Upper lobe of right lung (tissue), 1 donor: Measurements from ENCODE around the gene HLF. TPM values are rescaled to one million over a fixed set of nuclear protein-coding genes. Genes with fewer than 3 reads are reported as not detected.

Experiments used
- ATAC-seq: fragments of 200-7000 bp; cut with Tn5 transposase; one replicate; pipeline ENCODE4 v1.9.1; 2020; ENCODE audit warnings: mild to moderate bottlenecking, moderate library complexity
- DNase-seq: peaks from one replicate; pipeline ENCODE4 v3.0.0-alpha.2; 2020
- H3K27ac ChIP-seq: fragments of 200-600 bp; one replicate; pipeline ENCODE4 v1.8.0; 2022
- H3K27me3 ChIP-seq: fragments of 200-600 bp; one replicate; pipeline ENCODE4 v1.8.0; 2022; ENCODE audit warnings: mild to moderate bottlenecking
- H3K36me3 ChIP-seq: fragments of 200-600 bp; one replicate; pipeline ENCODE4 v1.8.0; 2022
- H3K4me1 ChIP-seq: fragments of 200-600 bp; one replicate; pipeline ENCODE4 v1.8.0; 2022
- H3K4me3 ChIP-seq: fragments of 200-600 bp; one replicate; pipeline ENCODE4 v1.8.0; 2022; ENCODE audit warnings: mild to moderate bottlenecking
- H3K9me3 ChIP-seq: fragments of 200-600 bp; one replicate; pipeline ENCODE4 v1.8.0; 2022
- CTCF ChIP-seq: fragments of 200-600 bp; IDR thresholded peaks from one replicate; pipeline ENCODE4 v1.8.0; 2022; ENCODE audit warnings: antibody characterized with exemption
- intact Hi-C: fragments of 100-400 bp; cut with DNase I; formaldehyde crosslinking; loops from one replicate; pipeline ENCODE4 v1.11.0; 2022
- total RNA-seq: library from RNA; stranded (reverse); fragmentation: NEBNext Ultra II Directional; extraction: Animal tissue kit (Norgen Biotek cat#: 25700); gene quantifications from one replicate; pipeline ENCODE4 v1.2.1, GENCODE V29; 2021
- donor health status: DM: no; HTN: yes; CAD: no; lungs with severe emphysema.

Gene HLF
- total RNA-seq, 1 donor from 2014 or later = 31.8 TPM

- Histone ChIP-seq H3K4me3 (no peak overlapping the region), H3K9me3 (no peaks in the 10 kb centered on the region), H3K36me3 (no peaks in the 10 kb centered on the region), H3K27ac (no peak overlapping the region), H3K27me3 (no peaks in the 10 kb centered on the region), H3K4me1 (no peaks in the 10 kb centered on the region)
- ATAC-seq (no peak), DNase-seq (no peak)
- no peak for TF ChIP-seq CTCF
- intact Hi-C loops = no loop called here
Observed at GRCh38 chr17:55330344-55330933, 65.7 kb downstream of the HLF start.

GRCh38 chr17:55332296-55333041 lies 67.7 kb downstream of the HLF start:
- Histone ChIP-seq H3K9me3 (no peaks in the 10 kb centered on the region), H3K27me3 (no peaks in the 10 kb centered on the region), H3K4me3 (no peak overlapping the region), H3K4me1 (no peaks in the 10 kb centered on the region), H3K36me3 (no peaks in the 10 kb centered on the region), H3K27ac (no peak overlapping the region)
- TF ChIP-seq CTCF = no peak
- DNase-seq (peak; percentile 76), ATAC-seq (peak; percentile 83)
- intact Hi-C loops = no loop called here

DNA sequence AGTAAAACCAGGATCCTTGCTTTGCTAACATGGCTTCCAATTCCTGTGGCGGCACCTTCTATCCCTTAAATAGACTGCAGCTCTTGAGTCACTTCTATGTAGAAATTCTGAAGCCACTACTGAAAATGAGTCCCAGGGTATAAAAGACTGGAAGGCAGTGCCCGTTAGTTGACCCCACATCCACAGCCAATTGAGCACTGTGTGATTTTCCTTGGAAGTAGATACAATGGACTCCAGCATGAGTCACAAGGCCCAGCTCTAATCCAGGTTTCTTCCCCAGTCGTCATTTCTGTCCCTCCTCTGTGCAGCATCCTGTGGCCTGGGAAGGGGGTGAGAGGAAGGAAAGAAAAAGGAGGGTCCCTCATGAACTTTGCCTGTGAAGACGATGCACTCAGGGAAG lies 69.5 kb downstream of the HLF start:
- H3K27ac ChIP-seq = no peak overlapping the region
- ATAC-seq = no peak
- H3K4me3 ChIP-seq = no peak overlapping the region
- intact Hi-C loops = no loop called here
- no peaks in the 10 kb centered on the region for H3K36me3 ChIP-seq
- DNase-seq = no peak
- no peaks in the 10 kb centered on the region for H3K4me1 ChIP-seq
- no peaks in the 10 kb centered on the region for H3K9me3 ChIP-seq
- H3K27me3 ChIP-seq = no peaks in the 10 kb centered on the region
- TF ChIP-seq CTCF = no peak

GRCh38 chr17:55334881-55335540 lies 70.3 kb downstream of the HLF start:
- no peaks in the 10 kb centered on the region for H3K27me3 ChIP-seq
- H3K4me1 ChIP-seq = no peaks in the 10 kb centered on the region
- DNase-seq (no peak), ATAC-seq (no peak)
- H3K27ac ChIP-seq = no peak overlapping the region
- no peaks in the 10 kb centered on the region for H3K36me3 ChIP-seq
- intact Hi-C loops = no loop called here
- H3K9me3 ChIP-seq = no peaks in the 10 kb centered on the region
- H3K4me3 ChIP-seq = no peak overlapping the region
- TF ChIP-seq CTCF = no peak

DNA sequence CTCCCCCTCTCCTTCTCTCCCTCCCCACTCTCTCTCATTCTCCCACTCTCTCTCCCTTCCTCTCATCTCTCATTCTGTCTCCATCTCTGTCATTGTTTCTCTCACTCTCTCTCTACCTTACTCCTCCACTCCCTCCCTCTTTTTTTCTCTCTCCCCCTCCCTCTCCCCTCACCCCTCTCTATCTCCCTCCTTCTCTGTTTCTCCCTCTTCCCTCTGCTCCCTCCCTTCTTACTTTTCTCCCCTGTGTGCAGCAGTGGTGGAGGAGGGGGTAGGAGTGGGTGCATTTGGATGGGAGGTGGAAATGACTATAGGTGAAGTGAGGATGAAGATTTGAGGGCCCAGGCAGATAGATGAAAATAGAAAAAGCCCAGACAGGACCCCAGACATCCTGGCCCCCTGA lies 70.9 kb downstream of the HLF start:
- no peaks in the 10 kb centered on the region for H3K27me3 ChIP-seq
- DNase-seq (no peak), ATAC-seq (no peak)
- H3K4me1 ChIP-seq = no peaks in the 10 kb centered on the region
- no peak for TF ChIP-seq CTCF
- intact Hi-C loops = no loop called here
- H3K4me3 ChIP-seq = no peak overlapping the region
- no peaks in the 10 kb centered on the region for H3K36me3 ChIP-seq
- H3K27ac ChIP-seq = no peak overlapping the region
- H3K9me3 ChIP-seq = no peaks in the 10 kb centered on the region
